ENCODE measurements around the gene FLNB.

- TF ChIP-seq POLR2A (IDR thresholded peaks at IDR 0.05; ENCODE audit: low read length) (no peak), GATA1 (IDR thresholded peaks at IDR 0.05; ENCODE audit: low read depth, low read length) (no peak)
Measured at GRCh38 chr3:58029842-58030584, 21.8 kb downstream of the FLNB start.
